Measurements from ENCODE around the gene DCUN1D3.
A peak's percentile ranks its signal among the peaks of the same experiment; 100 is the strongest.
"Not testable (repeated sequence)": the region's sequence is repeated elsewhere in the genome, so short reads cannot be mapped to it uniquely, and the experiment has no call there.

The DCUN1D3 gene

GRCh38 chr16:20900299-20901067 lies at the start of gene DCUN1D3, which contains the start of gene LYRM1:
Gene DCUN1D3, minus strand, starts transcription at chr16:20900358. Its CDS starts 37,820 bp downstream, at chr16:20862538.
Gene LYRM1, plus strand, starts transcription at chr16:20900771. Its CDS starts 14,785 bp downstream, at chr16:20915556.
- H3K9me3 Mint-ChIP-seq, result no peaks in the 10 kb centered on the region
- peaks cover 42 to 59% of the 10 kb centered on the region in 2 donors for H3K4me1 Mint-ChIP-seq
- peak; percentile 87 for DNase-seq
- peak within 1 kb of the TSS; percentile 96 for H3K27ac Mint-ChIP-seq
- H3K36me3 Mint-ChIP-seq, result peaks cover 9 to 30% of the 10 kb centered on the region in 2 donors
- no peaks in the 10 kb centered on the region for H3K27me3 Mint-ChIP-seq
- peak; percentile 80 to 82 for ATAC-seq (replicated peaks)
- peak within 1 kb of the TSS; percentile 85 to 89 for H3K4me3 Mint-ChIP-seq

GRCh38 chr16:20949660-20950059 lies 49.5 kb upstream of the DCUN1D3 start:
- H3K36me3 Mint-ChIP-seq, result no peaks in the 10 kb centered on the region
- peaks cover 0 to 10% of the 10 kb centered on the region in 2 donors for H3K27me3 Mint-ChIP-seq
- ATAC-seq (replicated peaks), result no peak
- no peak overlapping the region for H3K27ac Mint-ChIP-seq
- no peaks in the 10 kb centered on the region for H3K9me3 Mint-ChIP-seq
- H3K4me3 Mint-ChIP-seq, result no peak overlapping the region
- H3K4me1 Mint-ChIP-seq, result peaks cover 0 to 3% of the 10 kb centered on the region in 2 donors
- DNase-seq, result no peak

DNA sequence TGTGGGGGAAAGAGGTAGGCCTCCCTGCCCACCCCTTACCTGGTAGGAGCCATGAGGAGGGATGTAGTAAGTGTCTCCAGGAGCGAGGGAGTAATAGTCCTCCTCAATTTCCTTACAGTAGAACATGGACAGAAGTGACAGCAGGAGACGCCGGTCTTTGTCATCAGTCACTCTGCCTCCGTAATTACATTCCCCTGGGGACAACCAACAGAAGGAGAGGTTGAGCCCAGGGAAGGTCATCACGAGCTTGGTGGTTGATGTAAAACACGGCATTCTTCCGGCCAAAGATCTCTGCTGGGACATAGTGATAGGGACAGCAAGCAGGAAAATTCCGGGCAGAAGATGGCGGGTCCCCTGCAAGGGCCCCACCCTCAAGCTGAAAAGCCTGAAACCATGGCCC lies 48.3 kb upstream of the DCUN1D3 start:
- ATAC-seq (replicated peaks), result no peak
- no peaks in the 10 kb centered on the region for H3K4me1 Mint-ChIP-seq
- H3K4me3 Mint-ChIP-seq, result no peak overlapping the region
- DNase-seq, result no peak
- H3K9me3 Mint-ChIP-seq, result no peaks in the 10 kb centered on the region
- no peak overlapping the region for H3K27ac Mint-ChIP-seq
- peaks cover 0 to 10% of the 10 kb centered on the region in 2 donors for H3K27me3 Mint-ChIP-seq
- H3K36me3 Mint-ChIP-seq, result peaks cover 0 to under 1% of the 10 kb centered on the region in 2 donors

DNA sequence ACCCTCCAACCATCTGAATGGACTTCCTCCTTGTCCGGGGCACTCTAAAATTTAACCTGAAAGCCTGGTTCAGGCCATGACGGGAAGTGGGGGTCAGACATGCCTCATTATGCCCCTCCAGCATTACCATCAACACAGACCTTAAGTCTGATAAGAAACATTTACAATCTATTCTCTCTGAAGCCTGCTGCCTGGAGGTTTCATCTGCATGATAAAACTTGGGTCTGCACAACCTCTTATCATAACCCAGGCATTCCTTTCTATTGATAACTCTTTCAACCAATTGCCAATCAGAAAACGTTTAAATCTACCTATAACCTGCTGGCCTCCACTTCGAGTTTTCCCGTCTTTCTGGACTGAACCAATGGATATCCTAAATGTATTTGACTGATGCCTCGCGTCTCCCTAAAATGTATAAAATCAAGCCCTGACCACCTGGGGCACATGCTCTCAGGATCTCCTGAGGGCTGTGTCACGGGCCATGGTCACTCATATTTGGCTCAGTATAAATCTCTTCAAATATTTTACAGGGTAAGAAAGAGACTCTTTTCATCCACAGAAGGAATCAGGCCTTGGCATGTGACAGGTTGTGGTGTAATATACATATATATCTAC lies 46.0 kb upstream of the DCUN1D3 start:
- Mint-ChIP-seq H3K9me3 (no peaks in the 10 kb centered on the region), H3K4me3 (no peak overlapping the region), H3K27ac (no peak overlapping the region), H3K36me3 (peaks cover 0 to 1% of the 10 kb centered on the region in 2 donors), H3K27me3 (peaks cover 0 to 6% of the 10 kb centered on the region in 2 donors), H3K4me1 (peaks cover 2 to 3% of the 10 kb centered on the region in 2 donors)
- DNase-seq, result no peak
- no peak for ATAC-seq (replicated peaks)

DNA sequence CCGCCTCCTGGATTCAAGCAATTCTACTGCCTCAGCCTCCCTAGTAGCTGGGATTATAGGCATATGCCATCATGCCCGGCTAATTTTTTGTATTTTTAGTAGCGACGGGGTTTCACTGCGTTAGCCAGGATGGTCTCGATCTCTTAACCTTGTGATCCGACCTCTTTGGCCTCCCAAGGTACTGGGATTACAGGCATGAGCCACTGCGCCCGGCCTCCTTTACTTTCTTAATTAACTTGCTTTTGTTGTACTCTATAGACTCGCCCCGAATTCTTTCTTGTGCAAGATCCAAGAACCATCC lies 45.4 kb upstream of the DCUN1D3 start:
- not testable (repeated sequence) for H3K4me1 Mint-ChIP-seq; H3K9me3 Mint-ChIP-seq; H3K27ac Mint-ChIP-seq; ATAC-seq (replicated peaks); H3K36me3 Mint-ChIP-seq; H3K27me3 Mint-ChIP-seq; H3K4me3 Mint-ChIP-seq; DNase-seq

GRCh38 chr16:20944861-20945574 lies 44.9 kb upstream of the DCUN1D3 start:
- peaks cover 0 to 1% of the 10 kb centered on the region in 2 donors for H3K36me3 Mint-ChIP-seq
- peaks cover 2 to 7% of the 10 kb centered on the region in 2 donors for H3K4me1 Mint-ChIP-seq
- no peaks in the 10 kb centered on the region for H3K9me3 Mint-ChIP-seq
- no peak overlapping the region for H3K27ac Mint-ChIP-seq
- peak; percentile 34 to 51 for ATAC-seq (replicated peaks)
- DNase-seq, result no peak
- no peak overlapping the region for H3K4me3 Mint-ChIP-seq
- no peaks in the 10 kb centered on the region for H3K27me3 Mint-ChIP-seq

GRCh38 chr16:20942256-20942655 lies 42.1 kb upstream of the DCUN1D3 start:
- no peak overlapping the region for H3K4me3 Mint-ChIP-seq
- peaks cover 3 to 7% of the 10 kb centered on the region in 2 donors for H3K4me1 Mint-ChIP-seq
- ATAC-seq (replicated peaks), result no peak

GRCh38 chr16:20941636-20941926 lies 41.4 kb upstream of the DCUN1D3 start:
- ATAC-seq (replicated peaks), result no peak
- peaks cover 0 to 1% of the 10 kb centered on the region in 2 donors for H3K36me3 Mint-ChIP-seq
- peak overlapping the region; percentile 16 for H3K27ac Mint-ChIP-seq
- no peak overlapping the region for H3K4me3 Mint-ChIP-seq
- DNase-seq, result no peak
- H3K4me1 Mint-ChIP-seq, result peaks cover 3 to 7% of the 10 kb centered on the region in 2 donors
- no peaks in the 10 kb centered on the region for H3K27me3 Mint-ChIP-seq
- H3K9me3 Mint-ChIP-seq, result no peaks in the 10 kb centered on the region

More at GRCh38 chr16:20942256-20942655, 42.1 kb upstream of the DCUN1D3 start:
- no peak for DNase-seq
- H3K9me3 Mint-ChIP-seq, result no peaks in the 10 kb centered on the region
- no peak overlapping the region for H3K27ac Mint-ChIP-seq
- H3K27me3 Mint-ChIP-seq, result no peaks in the 10 kb centered on the region
- peaks cover 0 to 1% of the 10 kb centered on the region in 2 donors for H3K36me3 Mint-ChIP-seq

DNA sequence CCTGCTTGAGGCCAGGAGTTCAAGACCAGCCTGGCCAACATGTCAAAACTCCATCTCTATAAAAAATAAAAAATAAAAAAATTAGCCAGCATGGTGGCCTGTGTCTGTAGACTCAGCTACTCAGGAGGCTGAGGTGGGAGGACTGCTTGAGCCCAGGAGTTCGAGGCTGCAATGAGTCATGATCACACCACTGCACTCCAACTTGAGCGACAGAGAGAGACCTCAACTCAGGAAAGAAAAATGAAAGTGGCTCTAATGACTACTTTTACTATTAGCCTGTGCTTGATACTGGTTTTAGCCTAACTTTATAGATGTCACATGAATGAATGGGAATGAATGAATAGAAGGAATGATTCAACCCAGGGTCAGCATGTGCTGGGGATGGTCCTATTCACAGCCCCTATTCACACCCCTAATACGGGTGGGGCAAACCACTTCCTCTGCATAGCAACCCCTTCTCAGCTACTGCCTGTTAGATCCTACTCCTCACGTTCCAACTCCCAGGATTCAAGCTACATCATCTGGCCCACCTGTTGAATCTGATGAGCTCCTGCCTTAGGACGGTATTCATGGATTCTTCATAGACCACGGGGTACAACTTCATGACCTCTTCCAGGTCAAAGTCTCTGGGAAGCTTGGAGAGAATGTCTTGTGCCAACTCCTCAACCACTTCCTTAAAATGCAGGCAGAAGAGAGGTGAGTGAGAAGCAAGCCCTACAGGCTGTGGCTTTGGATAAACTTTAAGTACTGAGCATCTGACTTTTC lies 40.9 kb upstream of the DCUN1D3 start:
- Mint-ChIP-seq H3K27ac (peak overlapping the region; percentile 16), H3K4me3 (no peak overlapping the region), H3K36me3 (peaks cover 0 to 1% of the 10 kb centered on the region in 2 donors), H3K27me3 (no peaks in the 10 kb centered on the region), H3K4me1 (peaks cover 3 to 7% of the 10 kb centered on the region in 2 donors), H3K9me3 (no peaks in the 10 kb centered on the region)
- ATAC-seq (replicated peaks), result peak in 1 of 2 donors; percentile 21
- DNase-seq, result no peak

- ATAC-seq (replicated peaks), result peak; percentile 64 to 73
- no peaks in the 10 kb centered on the region for H3K27me3 Mint-ChIP-seq
- no peak overlapping the region for H3K4me3 Mint-ChIP-seq
- DNase-seq, result no peak
- no peak overlapping the region for H3K27ac Mint-ChIP-seq
- H3K36me3 Mint-ChIP-seq, result peaks cover 0 to 1% of the 10 kb centered on the region in 2 donors
- H3K4me1 Mint-ChIP-seq, result peaks cover 3 to 7% of the 10 kb centered on the region in 2 donors
- no peaks in the 10 kb centered on the region for H3K9me3 Mint-ChIP-seq
Observed at GRCh38 chr16:20939611-20940010, 39.5 kb upstream of the DCUN1D3 start.

- DNase-seq, result no peak
- Mint-ChIP-seq H3K4me3 (no peak overlapping the region), H3K4me1 (peaks cover 3 to 7% of the 10 kb centered on the region in 2 donors), H3K36me3 (peaks cover 0 to under 1% of the 10 kb centered on the region in 2 donors), H3K9me3 (no peaks in the 10 kb centered on the region), H3K27me3 (no peaks in the 10 kb centered on the region), H3K27ac (no peak overlapping the region)
- peak; percentile 56 to 67 for ATAC-seq (replicated peaks)
Observed at GRCh38 chr16:20938426-20938825, 38.3 kb upstream of the DCUN1D3 start.

GRCh38 chr16:20937736-20938135 lies 37.6 kb upstream of the DCUN1D3 start:
- no peak overlapping the region for H3K27ac Mint-ChIP-seq
- H3K4me3 Mint-ChIP-seq, result no peak overlapping the region
- H3K27me3 Mint-ChIP-seq, result no peaks in the 10 kb centered on the region
- H3K9me3 Mint-ChIP-seq, result no peaks in the 10 kb centered on the region
- ATAC-seq (replicated peaks) (no peak), DNase-seq (no peak)
- H3K36me3 Mint-ChIP-seq, result no peaks in the 10 kb centered on the region
- peaks cover 3 to 7% of the 10 kb centered on the region in 2 donors for H3K4me1 Mint-ChIP-seq

DNA sequence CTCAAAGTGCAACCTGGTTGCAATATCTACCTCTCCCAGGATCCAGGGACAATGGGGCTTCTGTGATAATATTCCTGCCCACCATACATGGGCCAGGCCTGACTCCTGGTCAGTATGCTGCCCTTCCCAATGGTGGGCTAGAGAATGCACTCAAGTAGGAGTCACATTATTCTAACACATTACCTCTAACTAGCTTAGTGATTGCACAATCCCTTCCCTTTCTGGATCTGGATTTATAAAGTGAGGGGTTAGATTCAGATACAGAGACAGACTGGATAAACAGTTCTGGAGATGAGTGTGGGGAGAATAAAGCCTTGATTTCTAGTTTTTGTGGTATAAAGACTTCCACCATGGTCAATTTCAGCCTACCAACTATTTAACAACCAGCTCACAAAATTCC lies 33.4 kb upstream of the DCUN1D3 start:
- Mint-ChIP-seq H3K4me3 (no peak overlapping the region), H3K36me3 (no peaks in the 10 kb centered on the region), H3K9me3 (no peaks in the 10 kb centered on the region), H3K4me1 (peaks cover 0 to 1% of the 10 kb centered on the region in 2 donors), H3K27ac (no peak overlapping the region), H3K27me3 (no peaks in the 10 kb centered on the region)
- ATAC-seq (replicated peaks), result no peak
- DNase-seq, result no peak

- H3K36me3 Mint-ChIP-seq, result peaks cover 4% of the 10 kb centered on the region in 2 donors
- no peaks in the 10 kb centered on the region for H3K27me3 Mint-ChIP-seq
- no peaks in the 10 kb centered on the region for H3K9me3 Mint-ChIP-seq
- H3K4me1 Mint-ChIP-seq, result peaks cover 0 to 5% of the 10 kb centered on the region in 2 donors
- no peak for ATAC-seq (replicated peaks)
- no peak overlapping the region for H3K4me3 Mint-ChIP-seq
- no peak overlapping the region for H3K27ac Mint-ChIP-seq
- no peak for DNase-seq
Observed at GRCh38 chr16:20931066-20931600, 31.0 kb upstream of the DCUN1D3 start.
